GM12878 (cell line): Measurements from ENCODE around the gene SLIRP. TPM values are rescaled to one million over a fixed set of nuclear protein-coding genes. Genes with fewer than 3 reads are reported as not detected.

Experiments
- ATAC-seq: fragments of 200-7000 bp; cut with Tn5 transposase; 3 replicates; pipeline ENCODE4 v1.9.1; 2020; ENCODE audit warnings: mild to moderate bottlenecking, moderate library complexity
- BruUV-seq: library from RNA; stranded (reverse); fragments of 400-500 nt; replicated peaks from 2 replicates; lab custom pipeline; 2021; lab: Mats Ljungman, UMichigan
- CTCF ChIA-PET: fragments of 300-600 bp; sonication (Branson Sonifier 250); formaldehyde crosslinking; extraction: SDS; loops from one replicate; lab custom pipeline; 2021; ENCODE audit warnings: inconsistent platforms; lab: Yijun Ruan, JAX
- POLR2A ChIA-PET: fragments of 350-600 bp; formaldehyde crosslinking; extraction: SDS; loops from one replicate; lab custom pipeline; 2021; ENCODE audit warnings: inconsistent platforms; lab: Charles Lee
- RAD21 ChIA-PET: fragments of 300-600 bp; sonication (Branson Sonifier 250); formaldehyde crosslinking; loops from one replicate; lab custom pipeline; 2023; ENCODE audit warnings: antibody characterized with exemption; ENCODE audit not compliant: unreplicated experiment; lab: Charles Lee
- SMC1A ChIA-PET: fragments of 300-600 bp; sonication (Branson Sonifier 250); formaldehyde crosslinking; loops from one replicate; lab custom pipeline; 2023; ENCODE audit not compliant: unreplicated experiment, uncharacterized antibody; lab: Charles Lee
- DNase-seq: peaks from one replicate; pipeline ENCODE4 v3.0.0-alpha.2; 2011; ENCODE audit warnings: low read depth, low spot score
- FAIRE-seq: peaks from 3 replicates; lab custom pipeline; 2011; peaks lifted over from hg19 to GRCh38; lab: Jason Lieb, UNC
- H2AFZ ChIP-seq: 2 replicates; pipeline ENCODE4 v1.6.0; 2011; ENCODE audit warnings: low read depth, low read length, control low read depth; ENCODE audit not compliant: control insufficient read depth
- H3K27ac ChIP-seq: 2 replicates; pipeline ENCODE4 v1.5.1; 2011; ENCODE audit warnings: control low read depth; ENCODE audit not compliant: control insufficient read depth, insufficient read depth
- H3K27me3 ChIP-seq, 2 experiments: replicated peaks in 1 of 2; 2 replicates each; pipeline versions ENCODE4 v1.6.0 to v1.6.1; 2011; ENCODE audit warnings: low read length in 1 of 2; ENCODE audit not compliant: control insufficient read depth in 2 of 2, insufficient read depth in 2 of 2
- H3K36me3 ChIP-seq, 2 experiments: 2 replicates each; pipeline ENCODE4 v1.5.1; 2011; ENCODE audit warnings: low read length in 1 of 2; ENCODE audit not compliant: control insufficient read depth in 2 of 2, insufficient read depth in 2 of 2
- H3K4me1 ChIP-seq: 2 replicates; pipeline ENCODE4 v1.6.1; 2011; ENCODE audit warnings: mild to moderate bottlenecking, low read length, moderate library complexity, mixed read lengths; ENCODE audit not compliant: control insufficient read depth, insufficient read depth
- H3K4me2 ChIP-seq: 2 replicates; pipeline ENCODE4 v1.6.0; 2011; ENCODE audit warnings: control low read depth; ENCODE audit not compliant: control insufficient read depth, insufficient read depth
- H3K4me3 ChIP-seq: fragments of 200-600 bp; sonication (generic); 2 replicates; pipeline ENCODE4 v1.5.1; 2016
- H3K79me2 ChIP-seq: 2 replicates; pipeline ENCODE4 v1.6.0; 2011; ENCODE audit warnings: low read length; ENCODE audit not compliant: control insufficient read depth, insufficient read depth
- H3K9ac ChIP-seq: 2 replicates; pipeline ENCODE4 v1.8.0; 2011; ENCODE audit warnings: low read length, control low read depth, mixed read lengths; ENCODE audit not compliant: control insufficient read depth, insufficient read depth
- H3K9me3 ChIP-seq: replicated peaks from 3 replicates; pipeline ENCODE4 v1.5.1; 2011; ENCODE audit warnings: mild to moderate bottlenecking, low read length; ENCODE audit not compliant: control insufficient read depth, insufficient read depth
- H4K20me1 ChIP-seq: 2 replicates; pipeline ENCODE4 v1.6.0; 2011; ENCODE audit not compliant: control insufficient read depth, insufficient read depth
- MXI1 ChIP-seq: fragments of 150-350 bp; IDR thresholded peaks from 2 replicates; pipeline ENCODE4 v1.6.1; 2011; ENCODE audit warnings: low read depth, mild to moderate bottlenecking, inconsistent platforms, low read length, improper control_type of control experiment
- SIN3A ChIP-seq: IDR thresholded peaks from 2 replicates; pipeline ENCODE4 v1.6.1; 2012; ENCODE audit warnings: low read depth, low read length, improper control_type of control experiment
- SREBF1 ChIP-seq: IDR thresholded peaks from 2 replicates; pipeline ENCODE4 v1.6.1; 2012; ENCODE audit warnings: mild to moderate bottlenecking, low read length
- WRNIP1 ChIP-seq: IDR thresholded peaks from 2 replicates; pipeline ENCODE4 v1.6.1; 2011; ENCODE audit warnings: low read depth, low read length, improper control_type of control experiment, borderline replicate concordance
- ZNF592 ChIP-seq: fragments of 450-650 bp; IDR thresholded peaks from 2 replicates; pipeline ENCODE4 v1.6.1; 2017; ENCODE audit warnings: mild to moderate bottlenecking, moderate library complexity
- WGBS: methylation state at CpG from one replicate; pipeline ENCODE4 v1.1.6; 2016; ENCODE audit warnings: low lambda C conversion rate; ENCODE audit not compliant: insufficient replicate concordance, insufficient coverage; ENCODE audit errors: missing lambda C conversion rate; 5-methylcytosine and 5-hydroxymethylcytosine counted together
- in situ Hi-C: fragments of 300-500 bp; cut with MboI; formaldehyde crosslinking; loops from 9 replicates; pipeline ENCODE4 v1.14.3; 2018; ENCODE audit warnings: mixed read lengths
- intact Hi-C: fragments of 100-400 bp; cut with micrococcal nuclease; formaldehyde crosslinking; loops from one replicate; pipeline ENCODE4 v1.14.2; 2022; ENCODE audit not compliant: unreplicated experiment
- polyA plus RNA-seq, 11 experiments: library from polyadenylated mRNA; depleted of rRNA in 4 of 11; unstranded in 6 of 11; stranded (reverse) in 5 of 11; fragments of >200 nt; fragmentation: Nextera tagmentation in 4 of 11; fragmentation: Illumina TruSeq in 1 of 11; extraction: Ambion mirVana in 4 of 11; extraction: Trizol in 1 of 11; gene quantifications; 1 replicate in 1 of 11; 2 replicates in 10 of 11; pipeline versions ENCODE4 v1.2.1 to v1.2.3, GENCODE V29; 2011 to 2016; ENCODE audit warnings: inconsistent platforms in 2 of 11, missing spikeins in 2 of 11, low read depth in 1 of 11
- total RNA-seq, 4 experiments: library from RNA; depleted of rRNA in 3 of 4; stranded (reverse); fragments of >200 nt in 3 of 4; fragmentation: Illumina TruSeq in 1 of 4; extraction: Trizol in 1 of 4; gene quantifications; 2 replicates each; pipeline versions ENCODE4 v1.2.1 to v1.2.3, GENCODE V29; 2013 to 2021
- TF ChIP-seq, protein P1 (sequence below): fragments of 450-650 bp; conservative IDR thresholded peaks from 2 replicates; pipeline ENCODE4 v1.6.1; 2017; ENCODE audit warnings: mild to moderate bottlenecking, moderate library complexity
- TF ChIP-seq, protein P2 (sequence below): IDR thresholded peaks from 2 replicates; pipeline ENCODE4 v1.6.1; 2012; ENCODE audit warnings: improper control_type of control experiment, low read depth, low read length; ENCODE audit not compliant: insufficient replicate concordance

Gene SLIRP
- total and polyA plus RNA-seq, 10 of the 15 experiments (the other 5 are each of a cell fraction or from before 2014, with no cell fraction given), result 196 to 1,510 (median 596) TPM

GRCh38 chr14:77710364-77710763, 2.5 kb downstream of the SLIRP start (continued):
- TF ChIP-seq, protein P1, sequence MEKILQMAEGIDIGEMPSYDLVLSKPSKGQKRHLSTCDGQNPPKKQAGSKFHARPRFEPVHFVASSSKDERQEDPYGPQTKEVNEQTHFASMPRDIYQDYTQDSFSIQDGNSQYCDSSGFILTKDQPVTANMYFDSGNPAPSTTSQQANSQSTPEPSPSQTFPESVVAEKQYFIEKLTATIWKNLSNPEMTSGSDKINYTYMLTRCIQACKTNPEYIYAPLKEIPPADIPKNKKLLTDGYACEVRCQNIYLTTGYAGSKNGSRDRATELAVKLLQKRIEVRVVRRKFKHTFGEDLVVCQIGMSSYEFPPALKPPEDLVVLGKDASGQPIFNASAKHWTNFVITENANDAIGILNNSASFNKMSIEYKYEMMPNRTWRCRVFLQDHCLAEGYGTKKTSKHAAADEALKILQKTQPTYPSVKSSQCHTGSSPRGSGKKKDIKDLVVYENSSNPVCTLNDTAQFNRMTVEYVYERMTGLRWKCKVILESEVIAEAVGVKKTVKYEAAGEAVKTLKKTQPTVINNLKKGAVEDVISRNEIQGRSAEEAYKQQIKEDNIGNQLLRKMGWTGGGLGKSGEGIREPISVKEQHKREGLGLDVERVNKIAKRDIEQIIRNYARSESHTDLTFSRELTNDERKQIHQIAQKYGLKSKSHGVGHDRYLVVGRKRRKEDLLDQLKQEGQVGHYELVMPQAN, result no peak

DNA sequence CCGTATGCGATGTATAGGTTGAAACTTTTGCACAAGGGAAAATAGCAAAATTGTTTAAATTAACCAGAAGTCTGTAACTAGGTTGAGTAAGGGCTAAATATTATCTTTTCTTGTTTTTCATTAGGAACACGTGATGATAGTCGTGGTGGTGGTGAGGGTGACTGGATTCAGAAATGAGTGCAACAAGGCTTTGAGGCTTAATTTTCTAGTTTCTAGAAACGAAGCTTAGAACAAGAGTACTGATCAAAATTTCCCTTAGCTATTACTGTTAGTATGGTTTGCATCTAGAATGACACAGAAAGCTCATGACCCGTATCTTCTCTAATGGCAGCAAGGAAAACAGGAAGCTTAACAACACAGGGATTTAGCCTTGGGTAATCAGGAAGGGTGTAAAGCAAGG, 7.0 kb downstream of the SLIRP start:
- H3K9ac ChIP-seq, result no peak overlapping the region
- DNase-seq (no peak), FAIRE-seq (no peak), ATAC-seq (peak; percentile 62)
- WGBS, result 48% methylated on average over 6 of the region's 6 CpGs
- ChIA-PET SMC1A (no interaction called here), RAD21 (no interaction called here), POLR2A (no interaction called here), CTCF (no interaction called here)
- BruUV-seq, result no TSS peak
- H3K27ac ChIP-seq, result no peak overlapping the region
- no peak overlapping the region for H2AFZ ChIP-seq
- no peaks in the 10 kb centered on the region for H3K9me3 ChIP-seq
- intact Hi-C loops, result no loop called here
- H3K4me2 ChIP-seq, result no peak overlapping the region
- in situ Hi-C loops, result no loop called here
- H3K79me2 ChIP-seq, result peaks cover 27% of the 10 kb centered on the region
- H4K20me1 ChIP-seq, result no peaks in the 10 kb centered on the region
- peaks cover 7 to 24% of the 10 kb centered on the region in 2 experiments for H3K36me3 ChIP-seq
- no peaks in the 10 kb centered on the region for H3K4me1 ChIP-seq
- no peak overlapping the region for H3K4me3 ChIP-seq
- no peaks in the 10 kb centered on the region for H3K27me3 ChIP-seq
- TF ChIP-seq, protein P2, sequence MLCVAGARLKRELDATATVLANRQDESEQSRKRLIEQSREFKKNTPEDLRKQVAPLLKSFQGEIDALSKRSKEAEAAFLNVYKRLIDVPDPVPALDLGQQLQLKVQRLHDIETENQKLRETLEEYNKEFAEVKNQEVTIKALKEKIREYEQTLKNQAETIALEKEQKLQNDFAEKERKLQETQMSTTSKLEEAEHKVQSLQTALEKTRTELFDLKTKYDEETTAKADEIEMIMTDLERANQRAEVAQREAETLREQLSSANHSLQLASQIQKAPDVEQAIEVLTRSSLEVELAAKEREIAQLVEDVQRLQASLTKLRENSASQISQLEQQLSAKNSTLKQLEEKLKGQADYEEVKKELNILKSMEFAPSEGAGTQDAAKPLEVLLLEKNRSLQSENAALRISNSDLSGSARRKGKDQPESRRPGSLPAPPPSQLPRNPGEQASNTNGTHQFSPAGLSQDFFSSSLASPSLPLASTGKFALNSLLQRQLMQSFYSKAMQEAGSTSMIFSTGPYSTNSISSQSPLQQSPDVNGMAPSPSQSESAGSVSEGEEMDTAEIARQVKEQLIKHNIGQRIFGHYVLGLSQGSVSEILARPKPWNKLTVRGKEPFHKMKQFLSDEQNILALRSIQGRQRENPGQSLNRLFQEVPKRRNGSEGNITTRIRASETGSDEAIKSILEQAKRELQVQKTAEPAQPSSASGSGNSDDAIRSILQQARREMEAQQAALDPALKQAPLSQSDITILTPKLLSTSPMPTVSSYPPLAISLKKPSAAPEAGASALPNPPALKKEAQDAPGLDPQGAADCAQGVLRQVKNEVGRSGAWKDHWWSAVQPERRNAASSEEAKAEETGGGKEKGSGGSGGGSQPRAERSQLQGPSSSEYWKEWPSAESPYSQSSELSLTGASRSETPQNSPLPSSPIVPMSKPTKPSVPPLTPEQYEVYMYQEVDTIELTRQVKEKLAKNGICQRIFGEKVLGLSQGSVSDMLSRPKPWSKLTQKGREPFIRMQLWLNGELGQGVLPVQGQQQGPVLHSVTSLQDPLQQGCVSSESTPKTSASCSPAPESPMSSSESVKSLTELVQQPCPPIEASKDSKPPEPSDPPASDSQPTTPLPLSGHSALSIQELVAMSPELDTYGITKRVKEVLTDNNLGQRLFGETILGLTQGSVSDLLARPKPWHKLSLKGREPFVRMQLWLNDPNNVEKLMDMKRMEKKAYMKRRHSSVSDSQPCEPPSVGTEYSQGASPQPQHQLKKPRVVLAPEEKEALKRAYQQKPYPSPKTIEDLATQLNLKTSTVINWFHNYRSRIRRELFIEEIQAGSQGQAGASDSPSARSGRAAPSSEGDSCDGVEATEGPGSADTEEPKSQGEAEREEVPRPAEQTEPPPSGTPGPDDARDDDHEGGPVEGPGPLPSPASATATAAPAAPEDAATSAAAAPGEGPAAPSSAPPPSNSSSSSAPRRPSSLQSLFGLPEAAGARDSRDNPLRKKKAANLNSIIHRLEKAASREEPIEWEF, result no peak
- TF ChIP-seq MXI1 (no peak), SIN3A (no peak), WRNIP1 (no peak), ZNF592 (no peak), SREBF1 (no peak)
